B cell (primary cell): Measurements from ENCODE around the gene WARS2. TPM values are rescaled to one million over a fixed set of nuclear protein-coding genes. Genes with fewer than 3 reads are reported as not detected.

Experiments used
- ATAC-seq: fragments of 200-7000 bp; cut with Tn5 transposase; one replicate; pipeline ENCODE4 v1.10.0; 2021; ENCODE audit warnings: low read depth, mild to moderate bottlenecking, moderate number of reproducible peaks, moderate library complexity
- CTCF ChIA-PET: fragments of 350-600 bp; sonication (Branson Sonifier 250); formaldehyde crosslinking; loops from one replicate; lab custom pipeline; 2021; ENCODE audit warnings: antibody characterized with exemption, inconsistent platforms; lab: Charles Lee
- POLR2A ChIA-PET: fragments of 350-600 bp; sonication (Branson Sonifier 250); formaldehyde crosslinking; loops from one replicate; lab custom pipeline; 2021; ENCODE audit warnings: antibody characterized with exemption; lab: Charles Lee
- DNase-seq: peaks from one replicate; pipeline ENCODE4 v3.0.0; 2013
- H2AFZ ChIP-seq: 2 replicates; pipeline ENCODE4 v1.6.1; 2012; ENCODE audit warnings: mild to moderate bottlenecking, low read depth, low read length; ENCODE audit not compliant: insufficient read depth, poor library complexity, severe bottlenecking
- H3K27ac ChIP-seq, 2 donors: 1 replicate in 1 of 2; 2 replicates in 1 of 2; pipeline ENCODE4 v1.5.1; 2012 to 2013; ENCODE audit warnings: low read length in 2 of 2, mild to moderate bottlenecking in 2 of 2, moderate library complexity in 1 of 2
- H3K27me3 ChIP-seq, 4 experiments: fragments of 200-600 bp in 1 of 4; sonication (generic) in 1 of 4; replicated peaks in 1 of 4; 1 replicate in 2 of 4; 2 replicates in 2 of 4; pipeline versions ENCODE4 v1.6.1 to v1.7.0; 2013 to 2016; ENCODE audit warnings: low read length in 3 of 4, mild to moderate bottlenecking in 2 of 4, mixed read lengths in 1 of 4, moderate library complexity in 1 of 4; ENCODE audit not compliant: insufficient read depth in 4 of 4, control insufficient read depth in 3 of 4; ENCODE audit errors: control extremely low read depth in 1 of 4
- H3K36me3 ChIP-seq, 2 experiments: replicated peaks in 1 of 2; 1 replicate in 1 of 2; 2 replicates in 1 of 2; pipeline versions ENCODE4 v1.6.1 to v1.7.1; 2013; ENCODE audit warnings: low read length in 1 of 2; ENCODE audit not compliant: insufficient read depth in 2 of 2, control insufficient read depth in 1 of 2; ENCODE audit errors: control extremely low read depth in 1 of 2, extremely low read depth in 1 of 2
- H3K4me1 ChIP-seq, 2 donors: fragments of 200-600 bp in 1 of 2; sonication (generic) in 1 of 2; 1 replicate in 1 of 2; 2 replicates in 1 of 2; pipeline versions ENCODE4 v1.5.1 to v1.6.1; 2013 to 2017; ENCODE audit warnings: low read length in 2 of 2; ENCODE audit not compliant: control insufficient read depth in 2 of 2, insufficient read depth in 2 of 2
- H3K4me2 ChIP-seq: replicated peaks from 2 replicates; pipeline ENCODE3; 2012; ENCODE audit warnings: mild to moderate bottlenecking, low read depth, low read length; ENCODE audit not compliant: poor library complexity, severe bottlenecking
- H3K4me3 ChIP-seq, 5 experiments: fragments of 200-600 bp in 1 of 5; sonication (generic) in 1 of 5; 1 replicate in 3 of 5; 2 replicates in 2 of 5; pipeline versions ENCODE4 v1.5.1 to v1.7.0; 2011 to 2016; ENCODE audit warnings: low read length in 4 of 5, mild to moderate bottlenecking in 4 of 5, low read depth in 2 of 5, control low read depth in 1 of 5, moderate library complexity in 1 of 5; ENCODE audit not compliant: insufficient read depth in 1 of 5; ENCODE audit errors: control extremely low read depth in 1 of 5, extremely low read depth in 1 of 5
- H3K79me2 ChIP-seq: fragments of 200-600 bp; sonication (generic); one replicate; pipeline ENCODE4 v1.6.0; 2016; ENCODE audit warnings: low read length; ENCODE audit not compliant: control insufficient read depth, insufficient read depth
- H3K9ac ChIP-seq: fragments of 200-600 bp; sonication (generic); 2 replicates; pipeline ENCODE4 v1.6.1; 2017; ENCODE audit warnings: mild to moderate bottlenecking, low read length, moderate library complexity
- H3K9me3 ChIP-seq, 3 donors: one replicate each; pipeline versions ENCODE4 v1.6.1 to v1.7.1; 2013; ENCODE audit warnings: low read length in 2 of 3; ENCODE audit not compliant: control insufficient read depth in 2 of 3, insufficient read depth in 1 of 3; ENCODE audit errors: control extremely low read depth in 1 of 3
- H4K20me1 ChIP-seq: 2 replicates; pipeline ENCODE4 v1.6.0; 2012; ENCODE audit warnings: mild to moderate bottlenecking, low read length; ENCODE audit not compliant: insufficient read depth, control insufficient read depth, poor library complexity, severe bottlenecking
- H3K27ac Mint-ChIP-seq: one replicate; pipeline ENCODE4 v1.8.0; 2021; ENCODE audit warnings: mixed read lengths
- H3K27me3 Mint-ChIP-seq: one replicate; pipeline ENCODE4 v1.8.0; 2021; ENCODE audit warnings: mixed read lengths
- H3K4me1 Mint-ChIP-seq: one replicate; pipeline ENCODE4 v1.8.0; 2021; ENCODE audit warnings: mixed read lengths
- H3K4me3 Mint-ChIP-seq: one replicate; pipeline ENCODE4 v1.8.0; 2021; ENCODE audit warnings: mixed read lengths
- H3K9me3 Mint-ChIP-seq: one replicate; pipeline ENCODE4 v1.8.0; 2022; ENCODE audit warnings: mixed read lengths; ENCODE audit not compliant: insufficient read depth
- CTCF ChIP-seq: fragments of 200-600 bp; IDR thresholded peaks from one replicate; pipeline ENCODE4 v1.8.0; 2022; ENCODE audit warnings: antibody characterized with exemption, mild to moderate bottlenecking
- EZH2 ChIP-seq: IDR thresholded peaks from 2 replicates; pipeline ENCODE4 v1.6.1; 2012; ENCODE audit warnings: borderline replicate concordance, low read depth, mild to moderate bottlenecking, moderate library complexity, low read length; ENCODE audit not compliant: insufficient read depth, poor library complexity, severe bottlenecking
- WGBS: methylation state at CpG from one replicate; pipeline ENCODE4 v1.1.5; 2013; ENCODE audit warnings: missing lambda C conversion rate; ENCODE audit not compliant: insufficient coverage; 5-methylcytosine and 5-hydroxymethylcytosine counted together
- intact Hi-C: fragments of 100-400 bp; cut with micrococcal nuclease; formaldehyde crosslinking; loops from one replicate; pipeline ENCODE4 v1.10.0; 2022
- polyA plus RNA-seq: library from polyadenylated mRNA; depleted of rRNA; stranded (reverse); fragments of >200 nt; gene quantifications from 2 replicates; pipeline ENCODE4 v1.2.3, GENCODE V29; 2012
- total RNA-seq, 2 donors: library from RNA; stranded (reverse); fragments of 120-200 nt in 1 of 2; gene quantifications; 1 replicate in 1 of 2; 2 replicates in 1 of 2; pipeline versions ENCODE4 v1.2.3 to v1.2.4, GENCODE V29; 2013 to 2022

Gene WARS2
- total and polyA plus RNA-seq, 2 donors (not counting 1 experiment from before 2014, with no cell fraction given), result 4.2 to 14.3 TPM

- TF ChIP-seq CTCF (no peak), EZH2 (no peak)
- no peak overlapping the region for H3K27ac Mint-ChIP-seq
These were observed 124.9 kb downstream of the WARS2 start for GRCh38 chr1:119015547-119015946.

GRCh38 chr1:119012383-119012782 lies 128.1 kb downstream of the WARS2 start:
- no peak for TF ChIP-seq EZH2
- no peak for TF ChIP-seq CTCF
- DNase-seq, result no peak
- Histone ChIP-seq H3K9me3 (peaks cover 0 to 12% (median 0%) of the 10 kb centered on the region in 3 donors), H3K27ac (no peak overlapping the region), H3K4me3 (no peak overlapping the region), H3K4me2 (no peak overlapping the region), H3K36me3 (no peaks in the 10 kb centered on the region), H3K79me2 (no peaks in the 10 kb centered on the region), H3K27me3 (peaks cover 0 to 26% (median 24%) of the 10 kb centered on the region in 4 experiments), H3K9ac (no peak overlapping the region), H4K20me1 (no peaks in the 10 kb centered on the region), H3K4me1 (peaks cover 12 to 16% of the 10 kb centered on the region in 2 donors), H2AFZ (no peak overlapping the region)
- ChIA-PET POLR2A (no interaction called here), CTCF (no interaction called here)
- intact Hi-C loops, result no loop called here
- no peak for ATAC-seq
- 94% methylated on average over 5 of the region's 5 CpGs for WGBS
- H3K4me1 Mint-ChIP-seq, result peaks cover 14% of the 10 kb centered on the region
- H3K4me3 Mint-ChIP-seq, result no peak overlapping the region
- H3K9me3 Mint-ChIP-seq, result peaks cover 1% of the 10 kb centered on the region
- H3K27ac Mint-ChIP-seq, result no peak overlapping the region
- peaks cover 38% of the 10 kb centered on the region for H3K27me3 Mint-ChIP-seq

More at GRCh38 chr1:119015547-119015946, 124.9 kb downstream of the WARS2 start:
- no peak for DNase-seq
- Mint-ChIP-seq H3K4me1 (no peaks in the 10 kb centered on the region), H3K9me3 (peaks cover 1% of the 10 kb centered on the region), H3K4me3 (no peak overlapping the region), H3K27me3 (peaks cover 16% of the 10 kb centered on the region)
- POLR2A ChIA-PET, result no interaction called here
- Histone ChIP-seq H3K9me3 (no peaks in the 10 kb centered on the region), H3K79me2 (no peaks in the 10 kb centered on the region), H3K4me1 (no peaks in the 10 kb centered on the region), H3K27me3 (peaks cover 0 to 4% (median 3%) of the 10 kb centered on the region in 4 experiments), H3K4me3 (no peak overlapping the region), H2AFZ (no peak overlapping the region), H4K20me1 (no peaks in the 10 kb centered on the region), H3K9ac (no peak overlapping the region), H3K36me3 (no peaks in the 10 kb centered on the region), H3K27ac (no peak overlapping the region), H3K4me2 (no peak overlapping the region)
- CTCF ChIA-PET, result no interaction called here
- WGBS, result no CpG with 5 or more reads among the region's 2 CpGs
- no peak for ATAC-seq
- intact Hi-C loops, result no loop called here
